GM21367 (cell line): ENCODE results near the gene CASS4.

Experiments
- ATAC-seq: cut with Tn5 transposase; IDR thresholded peaks from one replicate; pipeline ENCODE4 v1.9.1; 2021; ENCODE audit not compliant: unreplicated experiment

Gene CASS4

GRCh38 chr20:56504373-56505005 lies 92.4 kb downstream of the CASS4 start:
- ATAC-seq = no peak

GRCh38 chr20:56506103-56506502 lies 94.0 kb downstream of the CASS4 start:
- no peak for ATAC-seq
